Panc1 (cell line): ENCODE data around the gene GM2A. TPM values are rescaled to one million over a fixed set of nuclear protein-coding genes. Genes with fewer than 3 reads are reported as not detected.

Source experiments
- ATAC-seq: fragments of 200-7000 bp; cut with Tn5 transposase; 2 replicates; pipeline ENCODE4 v1.9.1; 2020; ENCODE audit warnings: mild to moderate bottlenecking, moderate library complexity
- BruUV-seq: library from RNA; stranded (reverse); fragments of 400-500 nt; replicated peaks from 2 replicates; lab custom pipeline; 2021; lab: Mats Ljungman, UMichigan
- CTCF ChIA-PET: fragments of 300-600 bp; sonication (Branson Sonifier 250); formaldehyde crosslinking; loops from one replicate; lab custom pipeline; 2022; ENCODE audit warnings: antibody characterized with exemption; lab: Charles Lee
- POLR2A ChIA-PET: fragments of 300-600 bp; sonication (Branson Sonifier 250); formaldehyde crosslinking; loops from one replicate; lab custom pipeline; 2022; ENCODE audit warnings: antibody characterized with exemption; lab: Charles Lee
- DNase-seq: peaks from one replicate; pipeline ENCODE4 v3.0.0-alpha.2; 2010; ENCODE audit warnings: low read depth, low spot score
- H3K27ac ChIP-seq: 2 replicates; pipeline ENCODE4 v1.5.1; 2011; ENCODE audit warnings: mild to moderate bottlenecking, low read length, inconsistent platforms
- H3K27me3 ChIP-seq: fragments of 200-500 bp; sonication (Bioruptor generic); 2 replicates; pipeline ENCODE4 v1.6.0; 2014; ENCODE audit warnings: low read length, inconsistent platforms; ENCODE audit not compliant: control insufficient read depth, insufficient read depth
- H3K36me3 ChIP-seq: fragments of 200-500 bp; sonication (Bioruptor generic); 2 replicates; pipeline ENCODE4 v1.5.1; 2014; ENCODE audit warnings: inconsistent platforms, mild to moderate bottlenecking, low read length, moderate library complexity; ENCODE audit not compliant: control insufficient read depth, insufficient read depth
- H3K4me1 ChIP-seq: 2 replicates; pipeline ENCODE4 v1.5.1; 2011; ENCODE audit warnings: inconsistent platforms, mild to moderate bottlenecking, low read length, moderate library complexity; ENCODE audit not compliant: control insufficient read depth, insufficient read depth
- H3K4me3 ChIP-seq, 2 experiments: 2 replicates each; pipeline ENCODE4 v1.5.1; 2011 to 2012; ENCODE audit warnings: low read depth in 2 of 2, low read length in 2 of 2, mild to moderate bottlenecking in 2 of 2, inconsistent platforms in 1 of 2, moderate library complexity in 1 of 2
- H3K9me3 ChIP-seq: fragments of 200-500 bp; sonication (Bioruptor generic); 2 replicates; pipeline ENCODE4 v1.5.1; 2014; ENCODE audit warnings: low read depth, mild to moderate bottlenecking, inconsistent platforms, low read length, moderate library complexity; ENCODE audit not compliant: control insufficient read depth, insufficient read depth
- CTCF ChIP-seq: fragments of 450-650 bp; IDR thresholded peaks from 2 replicates; pipeline ENCODE4 v1.5.1; 2017; ENCODE audit warnings: mild to moderate bottlenecking
- POLR2AphosphoS5 ChIP-seq: IDR thresholded peaks from 2 replicates; pipeline ENCODE4 v1.6.1; 2012; ENCODE audit warnings: mild to moderate bottlenecking, low read depth, low read length, moderate library complexity
- SIN3A ChIP-seq: IDR thresholded peaks from 2 replicates; pipeline ENCODE4 v1.6.1; 2012; ENCODE audit warnings: low read depth, mild to moderate bottlenecking, low read length, moderate library complexity, borderline replicate concordance; ENCODE audit not compliant: insufficient read depth
- TCF7L2 ChIP-seq: IDR thresholded peaks from 2 replicates; pipeline ENCODE4 v1.6.1; 2011; ENCODE audit warnings: mild to moderate bottlenecking, low read depth, low read length, inconsistent platforms
- in situ Hi-C: cut with HindIII; loops from 2 replicates; pipeline ENCODE4 v1.10.0; 2016; ENCODE audit warnings: low sequenced_read_pairs, low pct_unique_long_range_greater_than_20kb
- intact Hi-C: fragments of 100-400 bp; cut with micrococcal nuclease; formaldehyde crosslinking; loops from one replicate; pipeline ENCODE4 v1.10.0; 2022; ENCODE audit not compliant: unreplicated experiment
- total RNA-seq: library from RNA; stranded (reverse); gene quantifications from one replicate; pipeline ENCODE4 v1.2.1, GENCODE V29; 2021; ENCODE audit not compliant: unreplicated experiment
- TF ChIP-seq, protein P1 (sequence below), 2 experiments: IDR thresholded peaks; 2 replicates each; pipeline ENCODE4 v1.6.1; 2011 to 2012; ENCODE audit warnings: low read depth in 2 of 2, control low read depth in 1 of 2, low read length in 1 of 2, mild to moderate bottlenecking in 1 of 2, moderate library complexity in 1 of 2; ENCODE audit not compliant: insufficient read depth in 1 of 2

The GM2A gene
- total RNA-seq, 1 experiment from 2014 or later = 40.7 TPM

GRCh38 chr5:151244206-151244605 is 8.8 kb upstream of the GM2A start:
- ChIA-PET POLR2A (no interaction called here), CTCF (no interaction called here)
- DNase-seq (no peak), ATAC-seq (no peak)
- Histone ChIP-seq H3K27ac (no peak overlapping the region), H3K4me3 (no peak overlapping the region), H3K4me1 (no peaks in the 10 kb centered on the region), H3K36me3 (no peaks in the 10 kb centered on the region), H3K27me3 (no peaks in the 10 kb centered on the region; the same call in 1 of the 2 replicates), H3K9me3 (no peaks in the 10 kb centered on the region)
- intact Hi-C loops = no loop called here
- in situ Hi-C loops = no loop called here
- no peak for TF ChIP-seq CTCF
- TF ChIP-seq POLR2AphosphoS5 = no peak
- no peak for TF ChIP-seq SIN3A
- no TSS peak for BruUV-seq

GRCh38 chr5:151245680-151246219 is 7.2 kb upstream of the GM2A start:
- Histone ChIP-seq H3K4me3 (no peak overlapping the region), H3K4me1 (no peaks in the 10 kb centered on the region; the same call in 1 of the 2 replicates), H3K27me3 (no peaks in the 10 kb centered on the region; the same call in 1 of the 2 replicates), H3K36me3 (no peaks in the 10 kb centered on the region), H3K9me3 (no peaks in the 10 kb centered on the region), H3K27ac (no peak overlapping the region)
- in situ Hi-C loops (no loop called here), intact Hi-C loops (no loop called here)
- CTCF ChIA-PET = no interaction called here
- POLR2A ChIA-PET = no interaction called here
- DNase-seq (no peak), ATAC-seq (no peak)
- no TSS peak for BruUV-seq
- TF ChIP-seq SIN3A (no peak), CTCF (no peak), POLR2AphosphoS5 (no peak), TCF7L2 (no peak)
- TF ChIP-seq, protein P1, sequence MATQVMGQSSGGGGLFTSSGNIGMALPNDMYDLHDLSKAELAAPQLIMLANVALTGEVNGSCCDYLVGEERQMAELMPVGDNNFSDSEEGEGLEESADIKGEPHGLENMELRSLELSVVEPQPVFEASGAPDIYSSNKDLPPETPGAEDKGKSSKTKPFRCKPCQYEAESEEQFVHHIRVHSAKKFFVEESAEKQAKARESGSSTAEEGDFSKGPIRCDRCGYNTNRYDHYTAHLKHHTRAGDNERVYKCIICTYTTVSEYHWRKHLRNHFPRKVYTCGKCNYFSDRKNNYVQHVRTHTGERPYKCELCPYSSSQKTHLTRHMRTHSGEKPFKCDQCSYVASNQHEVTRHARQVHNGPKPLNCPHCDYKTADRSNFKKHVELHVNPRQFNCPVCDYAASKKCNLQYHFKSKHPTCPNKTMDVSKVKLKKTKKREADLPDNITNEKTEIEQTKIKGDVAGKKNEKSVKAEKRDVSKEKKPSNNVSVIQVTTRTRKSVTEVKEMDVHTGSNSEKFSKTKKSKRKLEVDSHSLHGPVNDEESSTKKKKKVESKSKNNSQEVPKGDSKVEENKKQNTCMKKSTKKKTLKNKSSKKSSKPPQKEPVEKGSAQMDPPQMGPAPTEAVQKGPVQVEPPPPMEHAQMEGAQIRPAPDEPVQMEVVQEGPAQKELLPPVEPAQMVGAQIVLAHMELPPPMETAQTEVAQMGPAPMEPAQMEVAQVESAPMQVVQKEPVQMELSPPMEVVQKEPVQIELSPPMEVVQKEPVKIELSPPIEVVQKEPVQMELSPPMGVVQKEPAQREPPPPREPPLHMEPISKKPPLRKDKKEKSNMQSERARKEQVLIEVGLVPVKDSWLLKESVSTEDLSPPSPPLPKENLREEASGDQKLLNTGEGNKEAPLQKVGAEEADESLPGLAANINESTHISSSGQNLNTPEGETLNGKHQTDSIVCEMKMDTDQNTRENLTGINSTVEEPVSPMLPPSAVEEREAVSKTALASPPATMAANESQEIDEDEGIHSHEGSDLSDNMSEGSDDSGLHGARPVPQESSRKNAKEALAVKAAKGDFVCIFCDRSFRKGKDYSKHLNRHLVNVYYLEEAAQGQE (IDR thresholded peaks at IDR 0.05; ENCODE audit: insufficient read depth in 1 of 2, low read depth in 2 of 2, low read length in 1 of 2) = no peak
